Activated T-helper 1 cell treated with anti-CD3 and anti-CD28 coated beads, Interleukin-12 subunit alpha, Interleukin-12 subunit beta, Interleukin-2, Interleukin-4 antibody, amounts not matched to agents 30 ng/mL and 10 ng/mL and 1 ng/mL, durations not matched to agents 14 hours and 24 hours and 36 hours (primary cell): ENCODE measurements around the gene RSPH1. TPM values are rescaled to one million over a fixed set of nuclear protein-coding genes. Genes with fewer than 3 reads are reported as not detected.

Experiments used
- DNase-seq: peaks from one replicate; pipeline ENCODE4 v3.0.0; 2021; ENCODE audit warnings: low spot score
- H3K27ac Mint-ChIP-seq: one replicate; pipeline ENCODE4 v1.8.0; 2021; ENCODE audit warnings: mild to moderate bottlenecking, mixed read lengths
- H3K27me3 Mint-ChIP-seq: one replicate; pipeline ENCODE4 v1.8.0; 2022; ENCODE audit warnings: mild to moderate bottlenecking, moderate library complexity, mixed read lengths; ENCODE audit not compliant: insufficient read depth
- H3K36me3 Mint-ChIP-seq: one replicate; pipeline ENCODE4 v1.8.0; 2021; ENCODE audit warnings: low read depth, mixed read lengths
- H3K4me1 Mint-ChIP-seq: one replicate; pipeline ENCODE4 v1.8.0; 2021; ENCODE audit warnings: low read depth, mixed read lengths
- H3K4me3 Mint-ChIP-seq: one replicate; pipeline ENCODE4 v1.8.0; 2021; ENCODE audit warnings: mild to moderate bottlenecking, moderate library complexity, mixed read lengths
- H3K9me3 Mint-ChIP-seq: one replicate; pipeline ENCODE4 v1.8.0; 2021; ENCODE audit warnings: mixed read lengths
- intact Hi-C: fragments of 100-400 bp; cut with micrococcal nuclease; formaldehyde crosslinking; loops from one replicate; pipeline ENCODE4 v1.15.1; 2024
- total RNA-seq: library from RNA; stranded (reverse); gene quantifications from 2 replicates; pipeline ENCODE4 v1.2.3, GENCODE V29; 2022

The RSPH1 gene
- total RNA-seq, 1 donor from 2014 or later = not detected

GRCh38 chr21:42426876-42427480 is 69.0 kb downstream of the RSPH1 start:
- intact Hi-C loops = no loop called here
- H3K27ac Mint-ChIP-seq = no peak overlapping the region
- no peaks in the 10 kb centered on the region for H3K27me3 Mint-ChIP-seq

GRCh38 chr21:42426424-42426823 is 69.6 kb downstream of the RSPH1 start:
- Mint-ChIP-seq H3K4me3 (peak overlapping the region; percentile 27), H3K4me1 (peaks cover 55% of the 10 kb centered on the region), H3K27me3 (no peaks in the 10 kb centered on the region), H3K27ac (peak overlapping the region; percentile 45), H3K36me3 (peaks cover 80% of the 10 kb centered on the region), H3K9me3 (peaks cover 2% of the 10 kb centered on the region)
- intact Hi-C loops = no loop called here
- no peak for DNase-seq

More at GRCh38 chr21:42426876-42427480, 69.0 kb downstream of the RSPH1 start:
- no peak for DNase-seq
- Mint-ChIP-seq H3K9me3 (no peaks in the 10 kb centered on the region), H3K4me1 (peaks cover 49% of the 10 kb centered on the region), H3K4me3 (no peak overlapping the region), H3K36me3 (peaks cover 80% of the 10 kb centered on the region)

- H3K4me3 Mint-ChIP-seq = peak overlapping the region; percentile 76
- intact Hi-C loops = loop anchor here (1.0 kb wide), 4 partner anchors 15 to 237 kb away; no protein-coding TSS in a partner anchor
- H3K27ac Mint-ChIP-seq = peak overlapping the region; percentile 95
- peaks cover 81% of the 10 kb centered on the region for H3K36me3 Mint-ChIP-seq
- H3K4me1 Mint-ChIP-seq = peaks cover 63% of the 10 kb centered on the region
- no peak for DNase-seq
- H3K27me3 Mint-ChIP-seq = no peaks in the 10 kb centered on the region
- peaks cover 5% of the 10 kb centered on the region for H3K9me3 Mint-ChIP-seq
Observed at GRCh38 chr21:42425591-42425990, 70.4 kb downstream of the RSPH1 start.

GRCh38 chr21:42424914-42425541 is 71.0 kb downstream of the RSPH1 start:
- Mint-ChIP-seq H3K4me3 (peak overlapping the region; percentile 76), H3K36me3 (peaks cover 81% of the 10 kb centered on the region), H3K27me3 (no peaks in the 10 kb centered on the region), H3K27ac (peak overlapping the region; percentile 95), H3K4me1 (peaks cover 67% of the 10 kb centered on the region), H3K9me3 (peaks cover 5% of the 10 kb centered on the region)
- DNase-seq = peak; percentile 74
- intact Hi-C loops = loop anchor here (1.0 to 5.0 kb wide), 6 partner anchors 15 to 423 kb away; no protein-coding TSS in a partner anchor

- intact Hi-C loops = loop anchor here (1.0 to 5.0 kb wide), 4 partner anchors 8 to 421 kb away; no protein-coding TSS in a partner anchor
- H3K4me1 Mint-ChIP-seq = peaks cover 81% of the 10 kb centered on the region
- no peaks in the 10 kb centered on the region for H3K27me3 Mint-ChIP-seq
- peaks cover 79% of the 10 kb centered on the region for H3K36me3 Mint-ChIP-seq
- peak overlapping the region; percentile 95 for H3K27ac Mint-ChIP-seq
- DNase-seq = no peak
- H3K4me3 Mint-ChIP-seq = peak overlapping the region; percentile 67
- H3K9me3 Mint-ChIP-seq = peaks cover 15% of the 10 kb centered on the region
Observed at GRCh38 chr21:42423685-42424084, 72.3 kb downstream of the RSPH1 start.

GRCh38 chr21:42423197-42423675 is 72.8 kb downstream of the RSPH1 start:
- Mint-ChIP-seq H3K27ac (peak overlapping the region; percentile 95), H3K9me3 (peaks cover 19% of the 10 kb centered on the region), H3K36me3 (peaks cover 82% of the 10 kb centered on the region), H3K4me3 (peak overlapping the region; percentile 67), H3K27me3 (no peaks in the 10 kb centered on the region), H3K4me1 (peaks cover 85% of the 10 kb centered on the region)
- peak; percentile 60 for DNase-seq
- intact Hi-C loops = loop anchor here (1.0 to 5.0 kb wide), 4 partner anchors 8 to 421 kb away; no protein-coding TSS in a partner anchor

Other genes with a start within 250 kb of the RSPH1 start
- gene TFF3, start 180.8 kb downstream of the RSPH1 start, total RNA-seq = not detected in 2 replicates
- not detected in 2 replicates for gene TFF2, start 145.2 kb downstream of the RSPH1 start, total RNA-seq
- not detected in 2 replicates for gene TFF1, start 129.7 kb downstream of the RSPH1 start, total RNA-seq
- gene TMPRSS3, start 100.2 kb downstream of the RSPH1 start, total RNA-seq = 33.7 and 41.3 TPM in 2 replicates
- 69.1 and 70.8 TPM in 2 replicates for gene UBASH3A, start 92.3 kb downstream of the RSPH1 start, total RNA-seq
- gene SLC37A1, start 17.6 kb upstream of the RSPH1 start, total RNA-seq = 21.9 and 25.0 TPM in 2 replicates
- gene PDE9A, start 157.4 kb upstream of the RSPH1 start, total RNA-seq = 9.6 and 9.7 TPM in 2 replicates